GM12873 (cell line): ENCODE measurements around the gene ADGRL3.

Experiments used
- TF ChIP-seq, protein P1 (sequence below): IDR thresholded peaks from 2 replicates; pipeline ENCODE4 v1.5.1; 2012; ENCODE audit warnings: low read depth, mild to moderate bottlenecking, moderate library complexity, low read length, control low read depth; ENCODE audit not compliant: insufficient read depth; ENCODE audit errors: missing control alignments

The ADGRL3 gene

DNA sequence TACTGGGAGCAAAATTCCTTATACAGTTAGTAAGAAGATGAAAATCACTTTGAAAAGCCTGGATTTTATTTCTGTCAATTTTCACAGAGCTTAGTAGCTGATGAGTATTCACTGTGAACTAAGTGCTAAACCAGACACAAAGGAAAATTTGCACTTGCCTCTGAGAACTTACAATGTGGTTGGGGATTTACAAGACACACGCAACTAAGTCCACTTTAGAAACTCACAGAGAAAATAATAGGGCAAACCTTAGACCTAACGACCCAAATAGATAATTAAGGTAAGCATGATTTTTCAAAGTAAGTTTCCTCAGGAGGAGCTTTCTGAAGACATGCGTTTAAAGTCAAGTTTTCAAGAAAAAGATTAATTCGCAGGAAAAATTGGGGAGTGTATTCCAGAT lies 708.9 kb downstream of the ADGRL3 start:
- TF ChIP-seq, protein P1, sequence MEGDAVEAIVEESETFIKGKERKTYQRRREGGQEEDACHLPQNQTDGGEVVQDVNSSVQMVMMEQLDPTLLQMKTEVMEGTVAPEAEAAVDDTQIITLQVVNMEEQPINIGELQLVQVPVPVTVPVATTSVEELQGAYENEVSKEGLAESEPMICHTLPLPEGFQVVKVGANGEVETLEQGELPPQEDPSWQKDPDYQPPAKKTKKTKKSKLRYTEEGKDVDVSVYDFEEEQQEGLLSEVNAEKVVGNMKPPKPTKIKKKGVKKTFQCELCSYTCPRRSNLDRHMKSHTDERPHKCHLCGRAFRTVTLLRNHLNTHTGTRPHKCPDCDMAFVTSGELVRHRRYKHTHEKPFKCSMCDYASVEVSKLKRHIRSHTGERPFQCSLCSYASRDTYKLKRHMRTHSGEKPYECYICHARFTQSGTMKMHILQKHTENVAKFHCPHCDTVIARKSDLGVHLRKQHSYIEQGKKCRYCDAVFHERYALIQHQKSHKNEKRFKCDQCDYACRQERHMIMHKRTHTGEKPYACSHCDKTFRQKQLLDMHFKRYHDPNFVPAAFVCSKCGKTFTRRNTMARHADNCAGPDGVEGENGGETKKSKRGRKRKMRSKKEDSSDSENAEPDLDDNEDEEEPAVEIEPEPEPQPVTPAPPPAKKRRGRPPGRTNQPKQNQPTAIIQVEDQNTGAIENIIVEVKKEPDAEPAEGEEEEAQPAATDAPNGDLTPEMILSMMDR = no peak

DNA sequence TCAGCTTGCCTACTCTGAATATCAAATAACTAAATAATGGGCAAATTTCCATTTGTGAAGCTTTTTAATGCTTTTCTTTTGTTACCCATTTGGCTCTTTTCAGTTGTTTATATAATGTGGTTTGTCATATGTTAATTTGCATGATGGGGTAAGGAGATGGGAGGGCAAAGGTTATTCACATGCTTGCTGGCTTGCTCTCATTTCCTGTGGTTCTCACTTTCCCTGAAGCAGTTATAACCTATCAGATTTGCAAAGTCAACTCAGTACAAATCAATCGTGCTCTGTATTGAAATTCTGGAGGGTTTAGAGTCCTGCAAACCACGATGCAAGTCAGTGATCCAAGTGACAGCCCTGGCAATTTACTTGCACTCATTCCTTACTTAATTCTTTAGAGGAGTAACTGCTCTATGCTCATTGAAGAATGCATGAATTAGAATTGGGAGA lies 711.2 kb downstream of the ADGRL3 start:
- TF ChIP-seq, protein P1 = no peak

DNA sequence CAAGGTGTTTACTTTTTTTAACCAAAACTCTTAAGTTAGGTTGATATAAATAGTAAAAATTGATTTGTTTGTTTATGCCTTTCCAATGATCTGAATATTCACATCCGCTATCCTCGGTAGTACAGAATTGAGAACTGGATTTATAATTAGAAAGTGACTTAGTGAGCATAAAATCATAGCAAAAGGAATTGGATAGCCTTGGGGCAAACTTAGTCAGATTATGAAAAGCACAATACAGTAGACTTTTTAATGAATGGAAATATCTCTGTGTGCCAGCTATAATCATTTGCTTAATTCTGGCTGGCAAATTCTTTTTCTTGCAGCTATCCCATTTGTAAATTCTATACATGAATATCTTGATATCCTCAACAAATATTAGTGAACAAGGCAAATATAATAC lies 713.5 kb downstream of the ADGRL3 start:
- TF ChIP-seq, protein P1 = no peak

DNA sequence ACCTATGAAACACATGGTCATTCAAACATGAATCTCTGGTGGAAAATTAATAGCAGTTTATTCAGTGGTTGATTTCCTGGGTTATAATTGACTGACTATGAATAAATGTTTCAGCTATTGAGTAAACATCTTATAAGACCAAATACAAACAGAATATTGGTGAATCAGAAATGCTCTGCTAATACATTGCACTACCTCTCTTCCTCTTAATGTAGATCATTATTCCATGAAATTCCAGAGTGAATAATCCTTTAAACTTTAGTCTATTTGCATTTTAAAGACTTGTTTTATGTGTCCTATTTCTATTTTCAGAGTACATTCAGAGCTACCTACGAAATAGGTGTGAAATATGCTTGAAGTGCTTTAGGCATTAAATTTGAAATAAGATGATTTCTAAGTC lies 715.4 kb downstream of the ADGRL3 start:
- TF ChIP-seq, protein P1 = no peak

DNA sequence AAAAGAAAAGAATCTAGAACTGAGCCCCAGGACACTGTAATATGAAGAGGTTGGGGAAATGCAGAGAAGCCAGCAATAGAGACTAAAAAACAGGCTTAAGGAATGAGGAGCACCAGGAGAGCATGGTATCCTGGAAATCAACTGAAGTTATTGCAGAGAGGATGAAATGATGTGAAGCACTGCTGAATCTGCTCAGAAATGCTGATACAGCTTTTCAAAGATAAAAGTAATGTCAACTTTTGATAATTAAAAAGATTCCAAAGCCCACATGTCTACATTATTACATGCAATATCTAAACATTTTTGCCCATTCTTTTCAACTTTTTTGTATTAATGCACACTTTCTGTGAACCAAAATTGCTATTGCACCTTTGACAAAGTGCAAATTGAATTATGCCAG lies 718.4 kb downstream of the ADGRL3 start:
- TF ChIP-seq, protein P1 = no peak

DNA sequence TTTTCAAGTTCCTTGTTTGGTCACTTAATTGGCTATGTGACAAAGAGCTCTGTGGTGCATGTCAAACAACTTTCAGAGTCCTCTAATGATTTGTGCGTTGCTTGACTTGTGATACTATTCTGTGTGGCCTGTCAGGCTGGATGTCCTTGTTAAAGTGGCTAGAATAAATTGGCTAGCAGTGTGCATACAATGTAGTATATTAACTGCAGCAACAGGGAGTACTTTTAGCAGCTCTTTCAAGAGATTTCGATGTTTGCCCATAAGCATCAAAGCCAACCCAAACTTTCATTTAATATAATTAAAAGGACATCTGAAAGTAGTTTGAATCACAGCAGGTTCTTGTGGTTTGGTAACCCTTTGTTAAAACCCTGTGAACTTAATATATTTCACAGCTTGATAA lies 718.9 kb downstream of the ADGRL3 start:
- TF ChIP-seq, protein P1 = no peak

DNA sequence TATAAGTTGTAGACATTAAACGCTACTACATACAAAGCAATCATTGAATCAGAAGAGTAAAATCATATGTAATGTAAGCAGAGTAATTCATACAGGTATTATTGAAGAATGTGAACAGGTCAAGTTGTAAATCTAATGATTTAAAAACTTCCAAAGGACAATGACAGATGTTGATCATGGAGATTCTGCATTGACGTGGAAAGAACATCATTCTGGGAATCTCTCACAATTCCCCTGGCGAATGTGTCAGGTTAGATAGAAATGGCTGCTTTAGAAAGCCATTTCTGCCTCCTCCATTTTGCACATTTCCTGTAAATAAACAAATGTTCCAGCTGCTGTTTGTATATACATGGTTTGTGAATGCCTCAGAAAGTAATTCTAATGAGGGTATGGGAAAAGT lies 719.4 kb downstream of the ADGRL3 start:
- TF ChIP-seq, protein P1 = no peak
